HG03439 (cell line): ENCODE results near the gene NISCH.

Experiments
- ATAC-seq: cut with Tn5 transposase; IDR thresholded peaks from one replicate; pipeline ENCODE4 v1.9.1; 2021; ENCODE audit warnings: mild to moderate bottlenecking, moderate library complexity; ENCODE audit not compliant: unreplicated experiment

The NISCH gene

DNA sequence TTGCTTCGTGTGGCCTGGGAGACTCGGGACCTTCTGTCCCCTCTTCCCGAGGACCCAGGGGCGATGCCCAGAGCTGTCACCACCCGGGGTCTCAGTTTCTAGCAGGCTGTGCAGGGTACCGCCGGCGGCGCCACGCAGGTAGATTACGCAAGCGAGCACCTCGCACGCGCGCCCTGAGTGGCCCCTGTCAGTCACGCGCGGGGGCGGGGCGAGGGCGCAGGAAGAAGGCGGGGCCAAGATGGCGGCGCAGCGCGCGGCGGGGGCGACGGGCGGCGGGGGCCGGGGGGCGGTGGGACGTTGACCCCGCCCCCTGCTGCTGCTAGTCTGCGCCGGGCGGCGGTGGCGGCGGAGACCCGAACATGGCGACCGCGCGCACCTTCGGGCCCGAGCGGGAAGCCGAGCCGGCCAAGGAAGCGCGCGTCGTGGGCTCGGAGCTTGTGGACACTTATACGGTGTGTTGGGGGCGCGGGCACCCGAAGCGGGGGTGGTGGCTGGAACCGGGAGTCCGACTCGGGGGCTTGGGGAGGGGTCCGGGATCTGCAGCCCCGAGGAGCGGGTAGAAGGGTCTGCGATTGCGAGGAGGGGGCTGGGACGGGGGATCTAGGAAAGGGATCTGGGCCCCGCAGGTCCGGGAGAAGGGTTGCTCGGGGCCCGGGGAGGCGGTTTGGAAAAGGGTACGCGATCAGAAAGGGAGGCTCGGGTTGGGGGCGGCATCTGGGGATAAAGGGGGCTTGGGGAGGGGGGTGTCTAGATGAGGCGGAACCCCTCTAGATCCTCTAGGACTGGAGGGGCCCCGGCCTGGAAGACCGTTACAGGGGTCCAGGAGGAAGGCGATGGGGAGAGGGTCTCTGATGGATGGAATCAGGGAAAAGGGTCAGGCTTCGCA, at the start of gene NISCH:
Gene NISCH (plus strand): TSS at position 322 of the 886 bp plus-strand sequence. CDS start 38 bp downstream, at position 360.
- ATAC-seq = peak; percentile 78

DNA sequence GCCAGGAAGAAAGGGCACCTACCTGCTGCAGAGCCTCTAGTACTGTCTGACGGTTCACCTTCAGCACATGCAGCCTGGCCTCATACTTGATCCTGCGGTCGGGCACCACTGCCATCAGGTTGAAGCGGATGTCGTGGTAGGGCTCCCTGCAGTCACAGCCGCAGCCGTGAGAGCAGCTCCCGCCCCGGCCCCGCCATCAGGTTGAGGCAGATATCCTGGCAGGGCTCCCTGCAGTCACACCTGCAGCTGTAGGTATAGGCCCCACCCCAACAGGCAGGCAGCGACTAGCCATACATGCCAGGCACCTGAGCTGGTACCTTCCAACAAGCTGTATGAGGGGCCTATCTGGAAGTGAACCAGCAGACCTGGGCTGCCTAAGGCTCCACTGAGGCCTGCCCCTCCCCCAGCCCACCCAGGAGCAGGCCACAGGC, 49.2 kb upstream of the NISCH start:
- no peak for ATAC-seq

DNA sequence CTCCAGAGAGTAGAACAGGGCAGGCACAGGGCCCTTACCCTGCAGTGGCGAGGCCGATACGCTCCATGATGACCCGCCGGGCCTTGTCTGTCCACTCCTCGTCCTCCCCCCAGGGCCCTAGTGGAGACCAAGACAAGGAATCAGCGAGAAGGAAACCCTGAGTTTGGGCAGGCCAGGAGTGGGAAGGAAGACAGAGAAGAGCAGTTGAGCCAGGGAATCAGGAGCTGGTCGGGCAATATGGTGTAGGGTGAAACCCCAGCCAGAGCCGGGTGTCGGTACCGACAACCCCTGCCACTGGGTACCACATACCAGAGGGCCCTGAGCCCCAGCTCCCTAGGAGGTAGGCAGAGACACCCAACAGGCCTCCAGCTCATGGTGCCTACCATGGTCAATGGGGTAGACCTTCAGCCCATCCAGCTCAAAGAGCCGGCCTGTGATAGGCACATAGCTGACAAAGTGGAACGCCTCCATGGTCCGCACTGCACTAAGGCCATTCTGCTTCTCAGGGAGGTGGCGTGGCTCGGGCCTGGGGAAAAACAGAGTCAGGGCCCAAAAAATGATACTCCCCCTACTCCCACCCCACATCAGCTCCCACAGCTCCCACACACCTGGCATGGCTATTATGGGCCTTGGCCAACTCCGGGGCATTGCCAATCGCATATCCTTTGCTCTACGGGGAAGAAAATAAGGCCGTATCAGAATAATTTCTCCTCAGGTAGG, 48.5 kb upstream of the NISCH start:
- no peak for ATAC-seq

DNA sequence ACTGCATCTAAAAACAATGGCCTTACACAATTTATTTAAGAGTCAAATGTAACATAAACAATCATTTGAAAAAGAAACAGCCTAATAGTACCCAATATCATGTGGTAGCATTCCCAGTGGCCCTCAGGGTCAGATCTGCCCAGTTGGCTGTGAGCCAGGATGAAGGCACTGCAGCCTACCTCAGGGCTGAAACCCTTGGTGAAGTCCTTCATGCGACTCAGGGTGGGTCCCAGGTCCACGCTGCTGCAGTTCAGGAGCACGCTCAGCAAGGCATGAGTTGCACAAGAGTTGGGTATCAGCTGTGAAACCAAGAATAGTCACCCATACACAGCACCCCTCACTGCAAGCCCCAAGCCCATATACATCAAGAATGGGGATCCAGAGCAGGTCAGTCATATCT, 47.6 kb upstream of the NISCH start:
- ATAC-seq = no peak

DNA sequence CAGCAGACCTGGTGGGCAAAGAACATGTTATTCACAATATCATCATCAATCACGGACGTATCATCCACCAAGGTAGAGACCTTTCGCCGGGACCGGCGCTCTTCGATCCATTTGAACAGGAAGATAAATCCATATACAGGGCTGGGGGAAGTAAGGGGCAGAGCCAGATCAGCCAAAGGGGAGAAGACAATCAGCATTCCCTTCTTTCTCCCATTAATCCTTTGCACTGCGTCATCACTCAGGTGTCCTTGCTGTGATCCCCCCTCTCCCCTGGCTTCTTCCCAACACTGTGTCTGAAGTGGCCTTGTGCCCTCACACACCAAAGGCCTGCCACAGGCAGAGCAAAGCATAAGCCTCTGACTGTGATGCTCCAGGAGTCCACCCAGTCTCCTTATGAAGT, 46.9 kb upstream of the NISCH start:
- ATAC-seq = no peak

DNA sequence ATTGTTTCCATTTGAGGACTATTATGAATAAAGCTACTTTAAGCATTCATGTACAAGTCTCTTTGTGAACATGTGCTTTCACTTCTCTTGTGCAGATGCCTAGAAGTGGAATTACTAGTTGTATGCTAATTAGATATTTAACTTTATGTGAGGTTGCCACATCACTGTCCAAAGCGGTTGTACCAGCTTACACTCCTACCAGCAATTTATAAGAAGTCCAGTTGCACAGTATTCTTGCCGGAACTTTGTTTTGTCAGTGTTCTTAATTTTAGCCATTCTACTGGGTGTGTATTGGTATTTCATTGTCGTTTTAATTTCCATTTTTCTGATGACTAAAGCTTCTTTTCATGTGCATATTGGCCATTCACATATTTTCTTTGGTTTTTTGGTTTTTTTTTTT, 39.6 kb upstream of the NISCH start:
- ATAC-seq = no peak

DNA sequence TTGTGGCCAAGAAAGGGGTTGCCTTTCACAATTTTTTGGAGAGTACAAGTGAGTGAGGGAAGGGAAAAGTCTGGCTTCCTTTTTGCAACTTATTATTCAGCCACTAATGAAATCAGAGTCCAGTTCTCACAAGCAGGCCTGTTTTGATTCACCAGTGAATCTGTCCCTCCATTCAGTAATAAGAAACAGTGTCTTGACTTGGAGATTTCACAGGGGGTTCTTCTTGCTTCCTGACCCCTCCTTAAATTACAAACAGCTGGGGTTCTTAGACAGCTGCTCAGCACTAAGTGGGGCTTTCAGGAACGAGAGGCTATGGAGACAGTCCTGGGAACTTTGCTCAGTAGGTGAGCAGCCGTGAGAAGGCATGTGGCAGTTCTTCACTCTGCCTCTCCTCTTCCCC, 35.0 kb upstream of the NISCH start:
- ATAC-seq = no peak

DNA sequence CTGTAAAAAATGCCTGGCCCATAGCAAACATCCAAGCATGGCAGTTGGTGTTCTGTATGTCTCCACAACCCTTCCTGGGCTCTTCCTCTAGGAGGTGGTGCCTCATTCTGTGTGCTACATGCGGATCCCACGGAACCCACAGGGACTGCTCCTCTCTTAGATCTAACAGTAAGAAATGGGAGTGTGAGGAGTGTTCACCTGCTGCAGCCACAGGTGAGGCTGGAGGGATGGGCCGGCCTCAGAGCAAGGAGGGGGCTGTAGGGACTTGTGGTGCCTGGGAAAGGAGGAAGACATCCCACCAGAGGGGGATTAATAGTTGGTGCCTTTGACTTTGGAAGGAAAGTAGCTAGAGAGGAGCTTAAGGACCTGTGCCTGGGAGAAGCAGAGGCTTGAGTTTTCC, 32.7 kb upstream of the NISCH start:
- ATAC-seq = no peak

DNA sequence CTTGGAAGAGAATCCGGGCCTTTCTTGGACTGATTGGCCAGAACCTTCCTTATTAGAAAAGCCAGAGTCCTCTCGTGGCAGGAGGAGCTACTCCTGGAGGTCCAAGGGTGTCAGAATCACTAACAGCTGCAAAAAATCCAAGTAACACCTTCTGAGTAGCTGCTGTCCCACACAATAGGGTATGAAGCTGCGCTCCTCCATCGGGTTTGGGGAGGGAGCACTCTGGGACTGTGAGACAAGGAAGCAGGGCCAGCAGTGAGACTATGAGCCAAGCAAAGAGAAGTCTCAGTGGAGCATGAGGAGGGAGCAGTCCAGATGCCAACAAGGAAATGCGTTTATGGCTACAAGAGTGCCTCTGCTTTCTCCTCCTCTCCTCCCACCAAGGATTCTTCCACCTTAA, 32.2 kb upstream of the NISCH start:
- no peak for ATAC-seq

DNA sequence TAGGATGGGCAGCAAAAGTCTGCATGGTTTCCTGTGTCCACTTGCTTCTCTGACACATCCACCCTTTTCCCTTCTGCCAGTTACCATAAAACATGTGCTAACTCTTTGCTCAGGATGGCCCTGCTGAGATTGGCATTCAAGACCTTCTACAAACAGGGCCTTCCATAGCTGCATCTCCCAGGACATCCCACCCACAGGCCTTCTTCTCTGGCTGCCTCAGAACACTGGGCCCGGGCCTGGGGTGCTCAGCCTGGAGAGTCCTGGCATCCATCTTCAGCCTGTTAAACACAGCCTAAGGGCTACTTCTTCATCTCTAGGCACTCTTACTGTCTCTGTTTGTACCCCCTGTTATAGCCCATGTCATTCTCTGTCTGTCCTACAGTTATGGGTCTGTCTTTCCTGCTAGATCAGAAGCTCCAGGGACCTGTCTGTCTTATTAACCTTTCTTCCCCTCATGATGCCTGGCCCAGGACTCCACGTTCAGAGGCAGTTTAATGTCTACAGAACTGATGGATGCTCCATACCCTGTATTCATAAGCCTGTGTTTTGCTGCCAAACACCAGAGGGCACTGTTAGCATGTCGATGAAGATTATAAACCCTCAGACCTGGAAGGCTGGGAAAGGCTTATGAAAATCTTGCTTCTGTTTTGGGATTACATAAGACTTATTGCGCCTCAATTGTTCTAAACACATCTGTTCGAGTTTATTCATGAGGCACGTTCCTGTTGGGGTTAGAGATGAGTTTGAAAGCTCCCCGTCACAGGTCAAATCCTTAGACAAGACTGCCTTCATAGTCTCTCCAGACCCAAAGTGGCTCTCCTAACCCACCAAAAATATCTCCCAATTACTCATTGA, 27.0 kb upstream of the NISCH start:
- ATAC-seq = no peak

DNA sequence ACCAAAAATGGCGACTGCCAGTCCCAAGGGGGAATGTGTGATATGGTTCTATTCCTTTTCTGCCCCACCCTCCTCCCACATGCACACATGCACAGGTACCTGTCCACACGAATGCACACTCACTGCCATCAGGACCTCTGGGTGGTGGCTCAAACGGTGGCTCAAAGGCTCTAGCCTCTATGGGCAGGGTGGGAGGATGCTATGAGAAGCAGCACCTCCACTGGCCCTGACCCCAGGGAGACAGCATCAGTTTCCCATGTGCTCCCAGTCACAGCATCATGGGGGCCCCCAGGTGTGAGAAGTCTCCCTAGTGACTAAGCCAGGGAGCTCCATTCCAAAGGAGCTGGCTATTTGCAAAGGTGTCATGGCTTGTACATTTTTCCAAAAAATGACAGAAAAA, 26.4 kb upstream of the NISCH start:
- ATAC-seq = no peak

DNA sequence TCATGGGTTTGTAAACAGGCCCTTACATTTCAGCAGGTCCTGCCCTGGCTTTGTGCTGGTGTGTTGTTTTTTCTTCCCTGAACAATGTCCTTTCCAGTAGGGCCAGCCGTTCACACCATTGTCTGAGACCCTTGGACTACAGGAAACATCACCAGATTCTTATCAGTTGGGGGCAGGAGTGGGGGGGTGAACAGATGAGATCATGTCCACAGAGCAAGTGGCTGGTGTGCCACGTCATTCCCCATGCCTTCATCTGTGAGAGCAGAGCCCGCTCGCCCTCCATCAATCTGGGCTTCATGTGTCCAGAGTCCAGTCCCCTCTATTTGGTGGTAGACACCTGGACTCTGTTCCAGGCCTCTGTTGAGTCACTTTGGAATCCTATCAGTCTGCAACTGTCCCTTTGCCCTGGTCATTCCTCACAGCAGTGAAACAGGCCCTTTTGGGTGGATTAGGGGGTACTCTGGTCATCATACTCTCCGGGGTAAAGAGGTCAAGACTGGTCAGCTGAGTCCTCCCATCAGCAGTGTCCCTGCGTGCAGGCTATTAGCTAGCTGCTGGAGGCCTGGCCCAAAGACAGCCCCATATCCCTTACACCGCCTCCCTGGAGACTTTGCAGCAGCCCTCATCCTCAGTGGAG, 25.5 kb upstream of the NISCH start:
- no peak for ATAC-seq

DNA sequence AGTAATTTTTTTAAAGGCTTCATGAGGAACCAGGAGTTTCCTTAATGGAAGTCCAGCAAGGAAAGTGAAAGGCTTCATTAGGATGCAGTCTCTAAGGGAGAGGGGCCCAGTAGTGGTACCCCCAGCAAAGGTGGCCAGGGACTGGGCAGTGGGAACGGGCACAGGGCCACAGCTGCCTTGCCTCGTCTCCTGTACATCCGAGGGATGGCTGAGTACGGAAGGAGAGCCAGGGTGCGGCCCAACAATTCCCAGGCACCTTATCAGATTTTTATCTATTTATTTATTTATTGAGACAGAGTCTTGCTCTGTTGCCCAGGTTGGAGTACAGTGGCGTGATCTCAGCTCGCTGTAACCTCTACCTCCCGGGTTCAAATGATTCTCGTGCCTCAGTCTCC, 25.0 kb upstream of the NISCH start:
- no peak for ATAC-seq

DNA sequence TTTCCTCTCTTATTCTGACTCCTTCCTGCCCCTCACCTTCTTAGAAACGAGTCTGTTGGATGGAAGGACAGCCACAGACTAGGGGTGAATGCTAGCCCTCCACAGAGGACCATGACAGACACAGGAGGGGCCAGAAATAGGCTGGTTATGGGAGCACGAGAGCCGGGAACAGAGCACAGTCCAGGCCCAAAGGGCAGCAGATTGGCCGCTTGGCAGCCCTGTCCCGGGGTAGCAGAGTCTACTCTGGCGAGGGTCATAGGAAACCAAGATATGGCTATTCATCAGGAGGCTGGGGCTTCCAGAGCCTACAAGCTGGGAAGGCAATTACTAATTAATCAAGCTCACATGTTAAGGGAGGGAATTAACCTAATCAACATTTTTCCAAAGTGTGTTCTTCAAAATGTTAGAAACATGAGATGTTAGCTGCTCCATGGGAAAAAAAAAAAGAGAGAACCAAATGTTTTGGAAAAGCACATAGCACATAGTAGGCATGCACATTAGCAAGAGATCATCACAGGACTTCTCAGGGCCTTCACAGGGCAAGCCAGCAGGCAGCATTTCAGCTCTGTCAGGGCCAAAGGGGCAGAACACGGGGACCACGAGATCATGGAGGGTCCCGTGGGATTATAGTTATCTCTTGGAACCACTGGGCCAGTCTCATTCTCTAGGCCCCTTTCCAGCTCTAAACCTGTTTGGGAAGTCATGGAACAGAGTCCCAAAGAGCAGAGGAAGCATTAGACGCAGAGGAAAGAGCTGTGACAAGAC, 23.8 kb upstream of the NISCH start:
- ATAC-seq = no peak

DNA sequence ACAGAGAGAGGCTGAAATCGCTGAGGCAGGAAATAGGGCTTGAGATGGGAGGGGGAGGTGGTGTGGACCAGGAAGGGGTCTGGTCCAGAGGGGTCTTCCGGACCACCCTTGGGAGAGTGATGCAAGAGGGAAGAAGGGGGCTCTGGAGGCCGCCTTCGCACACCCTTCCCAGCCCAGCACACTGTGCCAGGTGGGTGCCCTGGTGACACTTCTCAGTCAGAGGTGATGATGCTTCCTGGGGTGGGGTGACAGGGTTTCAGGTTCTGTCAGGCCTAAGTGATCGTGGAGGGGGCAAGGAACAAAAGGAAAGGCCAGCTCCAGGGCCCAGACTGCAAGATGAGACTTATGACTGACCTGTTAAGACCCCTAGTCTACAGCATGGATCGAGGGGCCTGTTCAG, 23.2 kb upstream of the NISCH start:
- no peak for ATAC-seq

DNA sequence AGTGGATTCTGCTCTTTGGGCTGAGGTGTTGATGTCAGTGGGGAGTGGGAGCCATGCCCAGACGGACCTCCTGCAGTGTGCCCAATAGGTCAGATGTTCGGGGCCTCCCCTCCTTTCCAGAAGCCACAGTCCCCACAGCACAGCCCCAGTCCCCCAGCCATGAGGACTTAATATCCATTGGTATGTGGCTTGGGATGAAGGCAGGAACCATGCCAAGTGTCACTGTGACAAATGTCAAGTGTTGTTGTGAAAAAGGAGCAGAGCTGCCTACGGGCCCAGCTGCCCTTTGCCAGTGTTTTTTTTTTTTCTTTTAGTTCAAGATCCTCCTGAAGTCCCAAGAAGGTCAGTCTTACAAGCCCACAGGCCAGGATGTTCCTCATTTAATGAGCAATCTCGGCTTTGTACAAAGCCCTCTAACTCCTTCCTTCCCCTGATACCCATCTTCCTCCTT, 22.7 kb upstream of the NISCH start:
- no peak for ATAC-seq

DNA sequence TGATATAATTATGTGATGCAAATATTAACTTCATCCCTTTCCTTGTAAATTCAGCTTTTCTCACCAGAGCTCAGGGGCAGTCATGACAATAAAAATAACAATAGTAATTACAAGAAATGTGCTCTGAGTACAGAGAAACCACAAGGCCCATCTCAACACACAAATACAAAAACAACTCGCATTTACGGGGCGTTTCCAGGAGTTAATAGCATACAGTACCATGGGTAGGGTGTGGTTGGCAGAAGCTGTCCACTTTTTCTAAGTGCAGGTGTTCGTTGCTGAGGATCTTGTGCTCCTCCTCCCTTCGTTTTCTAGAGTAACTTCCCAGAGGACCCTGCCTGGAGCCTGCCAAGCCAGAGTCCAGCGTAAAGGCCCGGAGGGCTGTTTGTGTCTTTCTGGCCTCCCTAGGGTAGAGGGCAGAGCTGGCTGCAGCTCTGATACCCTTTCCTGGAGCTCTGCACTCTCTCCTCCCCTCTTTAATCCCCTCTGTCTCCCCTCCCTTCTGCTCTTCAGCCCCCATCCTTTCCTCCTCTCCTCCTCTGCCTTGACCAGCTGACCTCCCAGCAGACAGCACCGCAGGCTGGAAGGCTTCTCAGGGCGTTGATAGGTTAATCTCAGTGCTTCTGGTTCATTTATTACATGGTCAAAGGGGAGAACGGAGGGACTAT, 21.9 kb upstream of the NISCH start:
- no peak for ATAC-seq

DNA sequence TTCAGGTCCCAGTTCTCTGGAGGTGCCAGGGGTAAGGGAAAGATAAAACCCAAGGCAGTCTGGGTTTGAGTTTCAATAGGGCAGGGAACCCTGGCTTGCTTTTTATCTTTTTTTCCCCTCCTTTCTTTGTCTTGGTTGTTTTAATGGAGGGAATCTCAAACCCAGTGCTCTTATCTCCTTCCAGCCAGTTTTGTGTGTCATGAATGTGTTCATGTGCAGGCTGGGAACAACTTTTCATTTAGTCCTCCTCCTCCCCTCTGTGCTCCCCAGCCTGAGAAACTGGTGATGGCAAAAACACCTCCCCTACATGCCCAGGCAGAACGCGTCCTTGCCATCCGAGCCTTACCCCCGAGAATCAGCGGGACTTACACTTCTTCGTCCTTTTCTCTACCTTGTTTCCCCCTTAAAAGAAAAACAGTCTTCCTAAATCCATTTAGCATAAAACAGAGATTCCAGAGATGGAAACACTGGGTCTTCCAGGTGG, 21.4 kb upstream of the NISCH start:
- no peak for ATAC-seq

DNA sequence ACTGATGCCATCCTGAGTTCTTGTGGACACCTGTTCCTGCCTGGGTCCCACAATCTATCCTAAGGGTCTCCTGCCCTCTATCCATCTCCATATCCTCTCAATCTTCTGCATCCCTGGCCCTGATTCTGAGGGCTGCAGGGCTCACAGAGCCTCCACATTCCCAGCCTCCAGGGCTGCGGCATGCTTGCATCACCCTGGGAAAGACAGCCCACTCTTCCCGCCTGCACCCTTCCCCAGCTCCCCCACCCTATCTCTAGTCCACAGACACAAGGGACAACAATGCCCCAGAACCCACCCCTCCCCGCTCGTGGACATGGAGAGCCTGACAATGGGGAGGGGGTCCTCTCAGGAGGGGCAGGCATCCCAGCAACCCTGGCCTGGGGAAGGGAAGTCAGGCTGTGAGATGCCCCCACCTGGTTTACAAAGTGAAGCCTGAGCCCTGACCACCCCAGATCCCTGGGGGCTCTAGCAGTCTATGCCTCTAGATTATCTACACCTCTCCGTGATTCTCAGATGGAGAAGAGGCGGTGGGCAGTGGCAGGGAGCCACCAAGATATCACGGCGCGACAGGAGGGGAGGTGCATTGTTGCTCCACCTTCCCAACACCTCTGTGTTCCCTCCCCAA, 20.8 kb upstream of the NISCH start:
- ATAC-seq = no peak
